ENCODE data around the gene PCDHGB2. TPM values are rescaled to one million over a fixed set of nuclear protein-coding genes. Genes with fewer than 3 reads are reported as not detected.
A peak's percentile ranks its signal among the peaks of the same experiment; 100 is the strongest.

PCDHGB2 gene
- total RNA-seq, 4 donors from 2014 or later, result 3.2 to 5.7 (median 4.1) TPM

GRCh38 chr5:141351591-141351990 lies 8.2 kb upstream of the PCDHGB2 start:
- no peak for TF ChIP-seq EP300 (IDR thresholded peaks at IDR 0.05)
- no peak for TF ChIP-seq POLR2AphosphoS5 (IDR thresholded peaks at IDR 0.05)
- no peak for TF ChIP-seq POLR2A (IDR thresholded peaks at IDR 0.05; ENCODE audit: low read depth)
- no peak for TF ChIP-seq CTCF (IDR thresholded peaks at IDR 0.05)
- DNase-seq (ENCODE audit: extremely low spot score), result no peak

GRCh38 chr5:141354900-141355469 lies 4.8 kb upstream of the PCDHGB2 start, which contains the start of gene PCDHGA4:
TSS of gene PCDHGA4 (plus strand) at chr5:141355021. CDS start at chr5:141355108, 87 bp downstream.
- H3K27me3 ChIP-seq, result peaks cover 0 to 23% (median 3%) of the 10 kb centered on the region in 4 donors
- no peaks in the 10 kb centered on the region for H3K4me1 ChIP-seq
- TF ChIP-seq EP300 (IDR thresholded peaks at IDR 0.05) (no peak), POLR2AphosphoS5 (IDR thresholded peaks at IDR 0.05) (no peak), CTCF (IDR thresholded peaks at IDR 0.05) (peak; percentile 30 to 33 (median 32))
- no peak within 1 kb of the TSS for H3K27ac ChIP-seq (replicated peaks in 1 of 4)
- H3K9me3 ChIP-seq, result peaks cover 10 to 98% (median 95%) of the 10 kb centered on the region in 4 donors
- no peaks in the 10 kb centered on the region for H3K36me3 ChIP-seq
- intact Hi-C loops (cut with DNase I), result loop anchor here (10.0 kb wide), 1 partner anchor 210 kb away; no protein-coding TSS in a partner anchor
- WGBS, result 16% methylated on average over 13 of the region's 29 CpGs
- DNase-seq (ENCODE audit: extremely low spot score), result no peak
- H3K4me3 ChIP-seq, result peak within 1 kb of the TSS; percentile 21 to 48 (median 43)

More at GRCh38 chr5:141351591-141351990, 8.2 kb upstream of the PCDHGB2 start:
- peaks cover 0 to 29% (median 3%) of the 10 kb centered on the region in 4 donors for H3K27me3 ChIP-seq
- no peak overlapping the region for H3K27ac ChIP-seq (replicated peaks in 1 of 4)
- H3K36me3 ChIP-seq, result no peaks in the 10 kb centered on the region
- no CpG with 5 or more reads among the region's 36 CpGs for WGBS
- no peak overlapping the region for H3K4me3 ChIP-seq
- intact Hi-C loops (cut with DNase I), result loop anchor here (10.0 kb wide), 1 partner anchor 213 kb away; no protein-coding TSS in a partner anchor
- H3K4me1 ChIP-seq, result no peaks in the 10 kb centered on the region
- H3K9me3 ChIP-seq, result peaks cover 4 to 96% (median 88%) of the 10 kb centered on the region in 4 donors

GRCh38 chr5:141355641-141356040 lies 4.2 kb upstream of the PCDHGB2 start:
- Histone ChIP-seq H3K36me3 (no peaks in the 10 kb centered on the region), H3K4me1 (no peaks in the 10 kb centered on the region), H3K4me3 (peak overlapping the region; percentile 21 to 48 (median 43)), H3K27me3 (peaks cover 0 to 22% (median 3%) of the 10 kb centered on the region in 4 donors), H3K9me3 (peaks cover 10 to 98% (median 95%) of the 10 kb centered on the region in 4 donors), H3K27ac (replicated peaks in 1 of 4) (no peak overlapping the region)
- intact Hi-C loops (cut with DNase I), result loop anchor here (10.0 kb wide), 1 partner anchor 209 kb away; no protein-coding TSS in a partner anchor
- no peak for TF ChIP-seq EP300 (IDR thresholded peaks at IDR 0.05)
- TF ChIP-seq POLR2A (IDR thresholded peaks at IDR 0.05; ENCODE audit: low read depth), result no peak
- TF ChIP-seq POLR2AphosphoS5 (IDR thresholded peaks at IDR 0.05), result no peak
- TF ChIP-seq CTCF (IDR thresholded peaks at IDR 0.05), result no peak
- no peak for DNase-seq (ENCODE audit: extremely low spot score)
- WGBS, result 48% methylated on average over 24 of the region's 24 CpGs

- Histone ChIP-seq H3K4me3 (no peak overlapping the region), H3K27me3 (peaks cover 0 to 17% (median 2%) of the 10 kb centered on the region in 4 donors), H3K27ac (replicated peaks in 1 of 4) (no peak overlapping the region), H3K4me1 (no peaks in the 10 kb centered on the region), H3K9me3 (peaks cover 10 to 98% (median 95%) of the 10 kb centered on the region in 4 donors), H3K36me3 (no peaks in the 10 kb centered on the region)
- TF ChIP-seq POLR2AphosphoS5 (IDR thresholded peaks at IDR 0.05), result no peak
- TF ChIP-seq CTCF (IDR thresholded peaks at IDR 0.05), result no peak
- TF ChIP-seq EP300 (IDR thresholded peaks at IDR 0.05), result no peak
- no peak for TF ChIP-seq POLR2A (IDR thresholded peaks at IDR 0.05; ENCODE audit: low read depth)
- WGBS, result 78% methylated on average over 5 of the region's 5 CpGs
- DNase-seq (ENCODE audit: extremely low spot score), result no peak
- intact Hi-C loops (cut with DNase I), result loop anchor here (10.0 kb wide), 1 partner anchor 209 kb away; no protein-coding TSS in a partner anchor
Measured at GRCh38 chr5:141356133-141356532, 3.7 kb upstream of the PCDHGB2 start.

Measured in esophagus muscularis mucosa (tissue), 4 donors.